Panc1 (cell line): ENCODE results near the gene GYG2. TPM values are rescaled to one million over a fixed set of nuclear protein-coding genes. Genes with fewer than 3 reads are reported as not detected.

Experiments
- ATAC-seq: fragments of 200-7000 bp; cut with Tn5 transposase; 2 replicates; pipeline ENCODE4 v1.9.1; 2020; ENCODE audit warnings: mild to moderate bottlenecking, moderate library complexity
- BruUV-seq: library from RNA; stranded (reverse); fragments of 400-500 nt; replicated peaks from 2 replicates; lab custom pipeline; 2021; lab: Mats Ljungman, UMichigan
- CTCF ChIA-PET: fragments of 300-600 bp; sonication (Branson Sonifier 250); formaldehyde crosslinking; loops from one replicate; lab custom pipeline; 2022; ENCODE audit warnings: antibody characterized with exemption; lab: Charles Lee
- POLR2A ChIA-PET: fragments of 300-600 bp; sonication (Branson Sonifier 250); formaldehyde crosslinking; loops from one replicate; lab custom pipeline; 2022; ENCODE audit warnings: antibody characterized with exemption; lab: Charles Lee
- DNase-seq: peaks from one replicate; pipeline ENCODE4 v3.0.0-alpha.2; 2010; ENCODE audit warnings: low read depth, low spot score
- H3K27ac ChIP-seq: 2 replicates; pipeline ENCODE4 v1.5.1; 2011; ENCODE audit warnings: mild to moderate bottlenecking, low read length, inconsistent platforms
- H3K27me3 ChIP-seq: fragments of 200-500 bp; sonication (Bioruptor generic); 2 replicates; pipeline ENCODE4 v1.6.0; 2014; ENCODE audit warnings: low read length, inconsistent platforms; ENCODE audit not compliant: control insufficient read depth, insufficient read depth
- H3K36me3 ChIP-seq: fragments of 200-500 bp; sonication (Bioruptor generic); 2 replicates; pipeline ENCODE4 v1.5.1; 2014; ENCODE audit warnings: inconsistent platforms, mild to moderate bottlenecking, low read length, moderate library complexity; ENCODE audit not compliant: control insufficient read depth, insufficient read depth
- H3K4me1 ChIP-seq: 2 replicates; pipeline ENCODE4 v1.5.1; 2011; ENCODE audit warnings: inconsistent platforms, mild to moderate bottlenecking, low read length, moderate library complexity; ENCODE audit not compliant: control insufficient read depth, insufficient read depth
- H3K4me3 ChIP-seq, 2 experiments: 2 replicates each; pipeline ENCODE4 v1.5.1; 2011 to 2012; ENCODE audit warnings: low read depth in 2 of 2, low read length in 2 of 2, mild to moderate bottlenecking in 2 of 2, inconsistent platforms in 1 of 2, moderate library complexity in 1 of 2
- H3K9me3 ChIP-seq: fragments of 200-500 bp; sonication (Bioruptor generic); 2 replicates; pipeline ENCODE4 v1.5.1; 2014; ENCODE audit warnings: low read depth, mild to moderate bottlenecking, inconsistent platforms, low read length, moderate library complexity; ENCODE audit not compliant: control insufficient read depth, insufficient read depth
- CTCF ChIP-seq: fragments of 450-650 bp; IDR thresholded peaks from 2 replicates; pipeline ENCODE4 v1.5.1; 2017; ENCODE audit warnings: mild to moderate bottlenecking
- POLR2AphosphoS5 ChIP-seq: IDR thresholded peaks from 2 replicates; pipeline ENCODE4 v1.6.1; 2012; ENCODE audit warnings: mild to moderate bottlenecking, low read depth, low read length, moderate library complexity
- REST ChIP-seq, 2 experiments: IDR thresholded peaks; 2 replicates each; pipeline ENCODE4 v1.6.1; 2011 to 2012; ENCODE audit warnings: low read depth in 2 of 2, control low read depth in 1 of 2, low read length in 1 of 2, mild to moderate bottlenecking in 1 of 2, moderate library complexity in 1 of 2; ENCODE audit not compliant: insufficient read depth in 1 of 2
- SIN3A ChIP-seq: IDR thresholded peaks from 2 replicates; pipeline ENCODE4 v1.6.1; 2012; ENCODE audit warnings: low read depth, mild to moderate bottlenecking, low read length, moderate library complexity, borderline replicate concordance; ENCODE audit not compliant: insufficient read depth
- TCF7L2 ChIP-seq: IDR thresholded peaks from 2 replicates; pipeline ENCODE4 v1.6.1; 2011; ENCODE audit warnings: mild to moderate bottlenecking, low read depth, low read length, inconsistent platforms
- in situ Hi-C: cut with HindIII; loops from 2 replicates; pipeline ENCODE4 v1.10.0; 2016; ENCODE audit warnings: low sequenced_read_pairs, low pct_unique_long_range_greater_than_20kb
- intact Hi-C: fragments of 100-400 bp; cut with micrococcal nuclease; formaldehyde crosslinking; loops from one replicate; pipeline ENCODE4 v1.10.0; 2022; ENCODE audit not compliant: unreplicated experiment
- total RNA-seq: library from RNA; stranded (reverse); gene quantifications from one replicate; pipeline ENCODE4 v1.2.1, GENCODE V29; 2021; ENCODE audit not compliant: unreplicated experiment

The GYG2 gene
- total RNA-seq, 1 experiment from 2014 or later, result 0.85 TPM

DNA sequence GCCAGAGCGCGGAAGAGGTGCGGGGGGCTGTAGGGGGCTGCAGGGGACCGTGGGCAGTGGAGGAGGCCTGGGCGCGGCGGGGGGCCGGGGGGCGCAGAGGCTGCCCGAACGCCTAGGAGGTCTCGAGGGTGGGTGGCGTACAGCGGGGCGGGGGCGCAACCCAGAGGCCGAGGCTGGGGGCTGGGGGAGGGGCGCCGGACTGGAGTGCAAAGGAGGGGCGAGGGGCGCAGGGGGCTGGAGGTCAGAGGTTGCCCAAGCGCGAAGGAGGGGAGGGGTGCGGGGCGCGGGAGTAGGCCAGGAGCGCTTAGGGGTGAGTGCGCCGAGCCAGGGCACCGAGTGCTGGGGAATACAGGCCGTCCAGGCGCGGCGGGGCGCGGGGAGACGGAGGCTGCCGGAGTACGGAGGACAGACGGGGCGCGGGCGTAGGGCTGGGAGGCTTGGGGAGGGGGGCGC, 255 bp downstream of the GYG2 start:
- no peaks in the 10 kb centered on the region for H3K27me3 ChIP-seq
- no peaks in the 10 kb centered on the region for H3K9me3 ChIP-seq
- POLR2A ChIA-PET, result no interaction called here
- H3K4me1 ChIP-seq, result no peaks in the 10 kb centered on the region
- no peak for TF ChIP-seq SIN3A
- TF ChIP-seq POLR2AphosphoS5, result no peak
- no peak for TF ChIP-seq REST (IDR thresholded peaks at IDR 0.05; ENCODE audit: insufficient read depth in 1 of 2, low read depth in 2 of 2, low read length in 1 of 2)
- no peak for TF ChIP-seq TCF7L2
- TF ChIP-seq CTCF, result no peak
- DNase-seq (no peak), ATAC-seq (no peak)
- CTCF ChIA-PET, result no interaction called here
- intact Hi-C loops, result no loop called here
- no peak overlapping the region for H3K27ac ChIP-seq
- in situ Hi-C loops, result no loop called here
- BruUV-seq, result no TSS peak
- no peaks in the 10 kb centered on the region for H3K36me3 ChIP-seq
- peak overlapping the region in 1 of 2 experiments; percentile 26; a peak in 2 of 4 replicates for H3K4me3 ChIP-seq

- ATAC-seq, result no peak
- Histone ChIP-seq H3K36me3 (no peaks in the 10 kb centered on the region), H3K4me1 (no peaks in the 10 kb centered on the region), H3K27ac (no peak overlapping the region), H3K27me3 (no peaks in the 10 kb centered on the region), H3K9me3 (no peaks in the 10 kb centered on the region), H3K4me3 (no peak overlapping the region)
- POLR2A ChIA-PET, result no interaction called here
- DNase-seq, result no peak
- no peak for TF ChIP-seq REST (IDR thresholded peaks at IDR 0.05; ENCODE audit: insufficient read depth in 1 of 2, low read depth in 2 of 2, low read length in 1 of 2)
- TF ChIP-seq CTCF, result no peak
- no peak for TF ChIP-seq SIN3A
- no peak for TF ChIP-seq TCF7L2
- no peak for TF ChIP-seq POLR2AphosphoS5
- BruUV-seq, result no TSS peak
- in situ Hi-C loops (no loop called here), intact Hi-C loops (no loop called here)
- CTCF ChIA-PET, result no interaction called here
These were observed 928 bp downstream of the GYG2 start for GRCh38 chrX:2829469-2830246.
